Hematopoietic multipotent progenitor cell treated with erythropoietin and hydrocortisone succinate and interleukin-3 and kit ligand, for 6 days (in vitro differentiated cells): Measurements from ENCODE around the gene KANK3.
"Not testable (repeated sequence)": the region's sequence is repeated elsewhere in the genome, so short reads cannot be mapped to it uniquely, and the experiment has no call there.

Experiments
- DNase-seq: peaks from one replicate; pipeline ENCODE4 v3.0.0-alpha.2; 2015

KANK3 gene

DNA sequence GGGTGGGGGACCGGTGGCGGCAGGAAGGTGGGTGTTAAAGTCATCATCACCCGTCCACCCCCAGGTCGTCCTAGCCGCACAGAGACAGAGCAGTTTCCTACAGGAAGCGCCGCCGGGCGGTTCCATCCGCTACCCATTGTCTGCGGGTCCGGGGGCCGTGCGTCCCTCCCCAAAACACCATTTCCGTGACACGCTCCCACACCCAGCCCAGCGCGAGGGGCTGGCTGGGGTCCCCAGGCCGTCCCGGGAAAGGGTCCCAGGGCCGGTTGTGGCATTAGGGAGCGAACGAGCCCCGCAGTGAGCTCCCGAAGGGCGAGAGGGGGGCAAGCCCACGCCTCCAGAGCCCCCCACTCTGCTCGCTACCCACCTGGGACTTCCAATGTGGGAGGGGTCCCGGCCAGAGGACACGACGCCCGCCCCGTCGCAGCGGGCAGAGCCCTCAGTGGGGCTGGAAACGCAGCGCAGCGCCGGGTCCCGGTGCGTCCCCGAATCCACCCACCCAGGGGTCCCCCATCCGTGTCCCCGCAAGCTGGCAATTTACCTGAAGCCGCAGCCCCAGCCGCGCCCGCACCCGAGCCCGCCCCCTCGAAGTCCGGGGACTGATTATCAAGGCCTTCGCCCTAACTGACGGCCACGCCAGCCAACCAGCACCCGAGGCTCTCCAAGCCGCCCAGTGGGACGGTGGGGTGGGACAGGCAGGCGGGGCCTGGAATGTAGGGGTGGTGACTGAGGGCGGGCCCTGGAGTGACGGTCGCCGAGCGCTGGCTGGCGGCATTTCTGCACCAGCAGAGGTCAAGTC is at the start of gene KANK3:
KANK3 (minus strand) TSS at position 579 of the 799 bp plus-strand sequence. CDS start 5,434 bp downstream, outside the sequence.
- DNase-seq, result peak; percentile 97

DNA sequence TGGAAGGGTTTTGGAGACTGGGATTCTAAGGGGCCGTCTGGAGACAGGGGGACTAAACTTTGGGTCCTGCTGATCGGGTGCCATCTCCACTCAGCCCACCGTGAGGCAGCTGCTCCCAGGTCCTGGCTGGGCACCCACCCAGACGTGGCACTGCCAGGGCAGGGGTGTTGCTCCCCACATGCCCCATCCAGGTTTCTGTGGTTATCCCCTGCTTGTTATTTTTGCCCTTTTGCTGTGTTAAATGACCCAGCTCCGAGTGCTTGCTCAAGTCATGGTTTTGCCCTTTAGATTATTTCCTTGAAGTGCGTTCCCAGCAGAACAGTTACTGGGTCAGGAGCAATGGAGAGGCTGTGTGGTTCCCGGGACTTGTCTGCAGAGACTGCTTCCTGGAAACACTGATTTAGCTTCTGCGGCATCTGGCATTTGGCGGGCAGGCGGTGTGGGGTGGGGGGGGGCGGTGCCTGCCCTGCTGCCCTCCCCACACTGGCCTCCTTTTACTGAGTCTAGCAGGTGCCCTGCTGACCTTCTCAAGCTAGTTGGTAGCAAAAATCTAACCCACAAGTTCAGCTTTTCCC is 49.0 kb upstream of the KANK3 start:
- no peak for DNase-seq

DNA sequence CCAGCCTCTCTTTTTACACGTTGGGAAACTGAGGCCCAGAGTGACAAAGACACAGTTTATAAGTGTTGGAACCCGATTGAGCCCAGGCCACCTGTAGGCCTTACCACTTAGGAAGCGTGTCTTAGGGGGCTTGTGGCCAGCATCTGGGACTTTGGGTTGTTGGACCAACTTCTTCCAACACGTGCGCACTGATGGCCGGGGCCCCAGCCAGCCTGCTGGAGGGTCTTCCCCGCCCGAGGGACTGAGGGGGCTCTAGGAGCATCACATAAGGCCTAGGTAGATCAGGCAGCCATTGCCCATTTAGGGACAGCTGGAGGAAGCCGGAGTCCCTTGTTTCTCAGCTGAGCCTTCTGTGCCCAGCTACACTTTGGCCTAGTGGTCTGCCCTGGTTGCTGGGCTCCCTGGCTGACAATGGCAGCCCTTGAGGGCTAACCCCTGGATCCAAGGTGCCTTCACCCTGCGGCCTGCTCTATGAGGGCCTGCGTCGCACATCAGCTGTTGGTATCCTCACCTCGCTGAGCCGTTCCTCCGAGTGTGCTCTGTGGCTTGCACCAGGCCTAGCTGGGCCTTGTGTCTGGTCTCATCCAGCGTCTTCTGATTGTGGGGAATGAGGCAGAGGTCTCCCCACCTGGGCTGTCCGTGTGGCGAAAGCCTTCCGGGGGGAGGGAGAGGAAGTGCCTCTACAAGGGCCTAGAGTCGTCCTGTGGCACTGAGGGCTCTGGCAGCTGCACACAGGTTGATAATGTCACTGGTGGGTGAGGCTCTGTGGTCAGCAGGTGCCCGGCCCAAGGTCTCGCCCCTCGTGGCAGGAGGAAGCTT is 48.3 kb upstream of the KANK3 start:
- DNase-seq, result peak; percentile 37

DNA sequence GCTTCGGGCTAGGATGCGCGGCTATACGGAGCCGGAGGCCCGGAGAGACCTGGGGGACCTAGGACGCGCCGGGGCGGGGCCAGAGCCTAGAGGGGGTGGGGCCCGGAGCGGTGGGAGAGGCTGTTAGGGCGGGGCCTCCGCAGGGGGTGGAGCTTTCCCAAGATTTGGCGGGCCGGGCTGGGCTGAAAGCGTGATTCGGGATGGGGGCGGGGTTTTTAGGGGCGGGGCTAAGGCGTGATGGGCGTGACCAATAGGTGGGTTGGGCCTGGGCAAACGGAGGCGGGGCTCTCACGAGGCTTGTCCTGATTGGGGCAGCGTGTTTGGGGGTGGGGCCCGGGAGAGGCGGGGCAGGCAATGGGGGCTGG is 47.5 kb upstream of the KANK3 start:
- peak; percentile 97 for DNase-seq

DNA sequence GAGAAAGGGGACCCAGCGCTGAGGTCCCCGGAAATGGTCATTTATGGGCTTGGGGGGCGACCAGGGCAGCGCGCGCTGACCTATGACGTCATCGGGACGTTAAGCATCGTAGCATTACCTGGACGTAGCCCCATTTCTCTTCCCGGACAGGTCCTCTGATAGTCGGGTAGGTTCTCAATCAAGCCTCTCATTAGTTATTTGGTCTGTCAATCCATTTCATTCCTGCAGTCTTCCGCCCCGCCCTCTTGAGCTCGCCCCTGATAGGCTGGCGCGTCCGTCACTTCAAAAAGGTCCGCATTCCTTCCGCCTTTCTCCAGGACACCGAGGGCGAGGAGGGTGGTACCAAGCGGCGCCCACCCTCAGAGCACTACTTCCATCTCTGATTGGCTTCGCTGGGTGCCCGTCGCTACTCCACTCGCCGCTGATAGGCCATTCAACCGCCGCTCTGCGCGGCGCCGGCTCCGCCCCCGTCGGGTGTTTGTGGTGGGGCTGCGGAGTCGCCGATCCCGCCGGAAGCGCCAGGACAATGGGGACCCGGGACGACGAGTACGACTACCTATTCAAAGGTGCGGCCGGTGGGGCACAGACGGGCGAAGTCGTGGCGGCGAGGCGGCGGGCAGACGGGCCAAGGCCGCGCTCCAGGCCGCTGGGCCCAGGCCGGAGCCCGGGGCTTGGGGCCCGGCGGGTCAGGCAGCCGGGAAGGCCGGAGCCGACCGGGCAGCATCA is 47.0 kb upstream of the KANK3 start, which contains the start of gene RAB11B:
RAB11B (plus strand) TSS at position 470 of the 726 bp plus-strand sequence; CDS start at position 527, 57 bp downstream.
- DNase-seq, result peak; percentile 100

DNA sequence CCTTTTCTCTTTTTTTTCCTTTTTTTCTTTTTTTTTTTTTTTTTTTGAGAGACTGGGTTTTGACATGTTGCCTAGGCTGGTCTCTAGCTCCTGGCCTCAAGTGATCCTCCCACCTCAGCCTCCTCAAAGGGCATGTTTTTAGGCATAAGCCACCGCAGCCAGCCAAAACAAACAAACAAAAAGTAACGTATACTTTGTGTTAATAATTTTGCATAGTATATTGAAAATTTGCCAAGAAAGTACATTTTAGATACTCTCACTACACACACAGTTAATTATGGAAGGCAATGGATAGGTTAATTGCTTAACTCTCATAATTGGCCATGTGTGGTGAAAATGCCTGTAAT is 45.5 kb upstream of the KANK3 start:
- DNase-seq, result no peak

DNA sequence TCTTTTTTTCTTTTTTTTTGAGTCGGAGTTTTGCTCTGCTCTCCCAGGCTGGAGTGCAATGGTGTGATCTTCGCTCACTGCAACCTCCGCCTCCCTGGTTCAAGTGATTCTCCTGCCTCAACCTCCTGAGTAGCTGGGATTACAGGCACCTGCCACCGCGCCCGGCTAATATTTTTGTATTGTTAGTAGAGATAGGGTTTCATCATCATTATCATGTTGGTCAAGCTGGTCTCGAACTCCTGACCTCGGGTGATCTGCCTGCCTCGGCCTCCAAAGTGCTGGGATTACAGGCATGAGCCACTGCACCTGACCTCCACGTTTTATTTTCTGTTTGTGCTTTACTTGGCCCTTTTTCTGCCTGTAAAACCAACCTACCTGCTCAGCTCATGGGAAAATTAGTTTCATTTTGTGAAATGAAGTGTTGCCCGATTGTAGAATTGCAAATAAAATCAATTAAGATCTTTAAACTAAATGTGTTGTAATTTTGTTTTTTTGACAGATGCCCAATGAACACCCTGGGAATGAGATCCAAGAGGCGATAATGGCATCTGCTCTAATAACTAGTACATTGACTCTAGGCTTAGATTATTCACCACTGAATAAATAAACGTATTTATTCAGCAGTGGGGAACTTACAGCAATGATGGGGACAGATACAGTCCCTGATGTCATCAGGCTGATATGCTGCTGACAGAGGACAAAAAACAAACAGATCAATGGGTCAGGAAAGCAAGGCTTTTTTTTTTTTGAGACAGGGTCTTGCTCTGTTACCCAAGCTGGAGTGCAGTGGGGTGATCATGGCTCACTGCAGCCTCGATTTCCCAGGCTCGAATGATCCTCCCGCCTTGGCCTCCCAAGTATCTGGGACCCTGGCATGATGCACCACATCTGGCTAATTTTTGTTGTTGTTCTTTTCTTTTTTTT is 44.9 kb upstream of the KANK3 start:
- DNase-seq, result no peak

DNA sequence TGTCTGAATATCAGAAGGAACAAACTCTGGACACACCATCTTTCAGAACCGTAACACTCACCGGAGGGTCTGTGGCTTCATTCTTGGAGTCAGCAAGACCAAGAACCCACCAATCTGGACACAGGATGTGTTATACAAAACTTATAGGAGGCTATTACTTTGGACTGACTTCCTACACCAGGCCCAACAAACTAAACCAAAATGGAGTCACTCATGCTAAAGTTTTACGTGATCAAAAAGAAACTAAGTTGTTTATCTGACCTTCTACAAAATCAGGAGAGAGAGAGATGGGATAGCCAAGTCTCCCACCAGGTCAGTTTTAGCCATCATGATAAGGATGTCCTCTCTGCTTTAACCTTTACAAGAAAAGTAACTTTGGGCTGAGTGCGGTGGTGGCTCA is 43.9 kb upstream of the KANK3 start:
- DNase-seq, result no peak

DNA sequence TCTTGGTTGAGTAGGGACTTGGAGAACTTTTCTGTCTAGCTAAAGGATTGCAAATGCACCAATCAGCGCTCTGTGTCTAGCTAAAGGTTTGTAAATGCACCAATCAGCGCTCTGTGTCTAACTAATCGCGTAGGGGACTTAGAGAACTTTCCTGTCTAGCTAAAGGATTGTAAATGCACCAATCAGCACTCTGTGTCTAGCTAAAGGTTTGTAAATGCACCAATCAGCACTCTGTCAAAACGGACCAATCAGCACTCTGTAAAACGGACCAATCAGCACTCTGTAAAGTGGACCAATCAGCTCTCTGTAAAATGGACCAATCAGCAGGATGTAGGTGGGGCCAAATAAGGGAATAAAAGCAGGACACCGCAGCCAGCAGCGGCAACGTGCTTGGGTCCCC is 43.4 kb upstream of the KANK3 start:
- not testable (repeated sequence) for DNase-seq

DNA sequence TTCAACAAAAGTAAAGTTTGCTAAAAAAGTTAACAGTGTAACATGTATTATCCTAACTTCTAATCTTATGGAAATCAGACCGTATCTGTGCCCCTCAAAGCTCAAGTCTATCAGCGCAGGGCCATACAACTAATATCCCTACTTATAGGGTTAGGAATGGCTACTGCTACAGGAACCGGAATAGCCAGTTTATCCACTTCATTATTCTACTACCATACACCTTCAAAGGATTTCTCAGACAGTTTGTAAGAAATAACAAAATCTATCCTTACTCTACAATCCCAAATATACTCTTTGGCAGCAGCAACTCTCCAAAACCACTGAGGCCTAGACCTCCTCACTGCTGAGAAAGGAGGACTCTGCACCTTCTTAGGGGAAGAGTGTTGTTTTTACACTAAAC is 42.5 kb upstream of the KANK3 start:
- not testable (repeated sequence) for DNase-seq

DNA sequence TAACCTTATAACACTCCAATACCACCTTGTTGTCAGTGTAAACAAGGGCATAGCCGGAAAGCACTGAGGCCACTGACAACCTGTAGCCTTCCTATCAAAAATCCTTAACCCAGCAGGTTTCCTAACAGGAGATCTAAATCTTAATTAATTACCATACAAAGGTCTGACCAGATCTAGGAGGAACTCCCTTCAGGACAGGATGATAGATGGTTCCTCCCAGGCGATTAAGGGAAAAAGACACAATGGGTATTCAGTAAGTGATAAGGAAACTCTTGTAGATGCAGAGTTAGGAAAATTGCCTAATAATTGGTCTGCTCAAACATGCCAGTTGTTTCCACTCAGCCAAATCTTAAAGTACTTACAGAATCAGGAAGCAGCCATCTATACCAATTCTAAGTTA is 42.0 kb upstream of the KANK3 start:
- not testable (repeated sequence) for DNase-seq

DNA sequence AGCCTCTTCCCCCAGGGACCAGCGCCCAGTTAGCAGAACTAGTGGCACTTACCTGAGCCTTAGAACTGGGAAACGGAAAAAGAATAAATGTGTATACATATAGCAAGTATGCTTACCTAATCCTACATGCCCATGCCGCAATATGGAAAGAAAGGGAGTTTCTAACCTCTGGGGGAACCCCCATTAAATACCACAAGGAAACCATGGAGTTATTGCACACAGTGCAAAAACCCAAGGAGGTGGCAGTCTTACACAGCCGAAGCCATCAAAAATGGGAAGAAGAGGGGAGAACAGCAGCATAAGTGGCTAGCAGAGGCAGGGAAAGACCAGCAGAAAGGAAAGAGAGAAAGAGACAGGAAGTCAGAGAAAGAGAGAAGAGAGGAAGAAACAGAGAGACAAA is 41.5 kb upstream of the KANK3 start:
- not testable (repeated sequence) for DNase-seq

DNA sequence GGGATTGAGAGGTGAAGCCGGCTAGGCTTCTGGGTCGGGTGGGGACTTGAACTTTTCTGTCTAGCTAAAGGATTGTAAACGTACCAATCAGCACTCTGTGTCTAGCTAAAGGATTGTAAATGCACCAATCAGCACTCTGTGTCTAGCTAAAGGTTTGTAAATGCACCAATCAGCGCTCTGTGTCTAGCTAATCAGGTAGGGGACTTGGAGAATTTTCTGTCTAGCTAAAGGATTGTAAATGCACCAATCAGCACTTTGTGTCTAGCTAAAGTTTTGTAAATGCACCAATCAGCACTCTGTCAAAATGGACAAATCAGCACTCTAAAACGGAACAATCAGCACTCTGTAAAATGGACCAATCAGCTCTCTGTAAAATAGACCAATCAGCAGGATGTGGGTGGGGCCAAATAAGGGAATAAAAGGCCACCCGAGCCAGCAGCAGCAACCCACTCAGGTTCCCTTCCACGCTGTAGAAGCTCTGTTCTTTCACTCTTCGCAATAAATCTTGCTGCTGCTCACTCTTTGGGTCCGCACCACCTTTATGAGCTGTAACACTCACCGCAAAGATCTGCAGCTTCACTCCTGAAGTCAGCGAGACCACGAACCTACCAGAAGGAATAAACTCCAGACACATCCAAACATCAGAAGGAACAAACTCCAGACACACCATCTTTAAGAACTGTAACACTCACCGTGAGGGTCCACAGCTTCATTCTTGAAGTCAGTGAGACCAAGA is 36.3 kb upstream of the KANK3 start:
- not testable (repeated sequence) for DNase-seq

DNA sequence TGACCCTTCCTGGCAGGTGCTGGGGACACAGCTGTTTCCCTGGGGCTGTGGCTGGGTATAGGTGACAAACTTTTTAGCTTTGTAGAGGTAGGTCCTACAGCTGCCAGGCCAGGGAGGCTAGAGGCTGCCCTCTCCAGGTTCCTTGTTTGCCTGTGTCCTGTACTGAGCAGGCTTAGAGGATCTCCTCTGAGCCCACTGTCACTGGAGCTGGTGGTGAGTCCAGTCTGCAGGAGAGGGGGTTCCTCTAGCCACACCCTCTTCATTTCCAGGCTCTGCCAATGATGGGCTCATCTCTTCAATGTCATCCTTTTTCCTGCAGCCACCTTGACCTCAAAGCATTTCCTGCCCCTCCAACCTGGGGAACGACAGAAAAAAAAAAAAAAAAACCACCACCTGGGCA is 34.5 kb upstream of the KANK3 start:
- no peak for DNase-seq

DNA sequence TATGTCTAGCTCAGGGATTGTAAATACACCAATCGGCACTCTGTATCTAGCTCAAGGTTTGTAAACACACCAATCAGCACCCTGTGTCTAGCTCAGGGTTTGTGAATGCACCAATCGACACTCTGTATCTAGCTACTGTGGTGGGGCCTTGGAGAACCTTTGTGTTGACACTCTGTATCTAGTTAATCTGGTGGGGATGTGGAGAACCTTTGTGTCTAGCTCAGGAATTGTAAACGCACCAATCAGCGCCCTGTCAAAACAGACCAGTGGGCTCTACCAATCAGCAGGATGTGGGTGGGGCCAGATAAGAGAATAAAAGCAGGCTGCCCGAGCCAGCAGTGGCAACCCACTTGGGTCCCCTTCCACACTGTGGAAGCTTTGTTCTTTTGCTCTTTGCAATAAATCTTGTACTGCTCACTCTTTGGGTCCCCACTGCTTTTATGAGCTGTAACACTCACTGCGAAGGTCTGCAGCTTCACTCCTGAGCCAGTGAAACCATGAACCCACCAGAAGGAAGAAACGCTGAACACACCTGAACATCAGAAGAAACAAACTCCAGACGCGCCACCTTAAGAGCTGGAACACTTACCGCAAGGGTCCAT is 33.4 kb upstream of the KANK3 start:
- DNase-seq, result not testable (repeated sequence)

DNA sequence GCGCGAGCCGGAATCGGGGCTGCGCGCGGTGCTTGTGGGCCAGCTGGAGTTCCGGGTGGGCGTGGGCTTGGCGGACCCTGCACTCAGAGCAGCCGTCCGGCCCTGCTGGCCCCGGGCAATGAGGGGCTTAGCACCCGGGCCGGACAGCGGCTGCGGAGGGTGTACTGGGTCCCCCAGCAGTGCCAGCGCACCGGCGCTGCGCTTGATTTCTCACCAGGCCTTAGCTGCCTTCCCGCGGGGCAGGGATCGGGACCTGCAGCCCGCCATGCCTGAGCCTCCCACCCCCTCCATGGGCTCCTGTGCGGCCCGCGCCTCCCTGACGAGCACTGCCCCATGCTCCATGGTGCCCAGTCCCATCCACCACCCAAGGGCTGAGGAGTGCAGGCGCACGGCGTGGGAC is 32.7 kb upstream of the KANK3 start:
- DNase-seq, result not testable (repeated sequence)

DNA sequence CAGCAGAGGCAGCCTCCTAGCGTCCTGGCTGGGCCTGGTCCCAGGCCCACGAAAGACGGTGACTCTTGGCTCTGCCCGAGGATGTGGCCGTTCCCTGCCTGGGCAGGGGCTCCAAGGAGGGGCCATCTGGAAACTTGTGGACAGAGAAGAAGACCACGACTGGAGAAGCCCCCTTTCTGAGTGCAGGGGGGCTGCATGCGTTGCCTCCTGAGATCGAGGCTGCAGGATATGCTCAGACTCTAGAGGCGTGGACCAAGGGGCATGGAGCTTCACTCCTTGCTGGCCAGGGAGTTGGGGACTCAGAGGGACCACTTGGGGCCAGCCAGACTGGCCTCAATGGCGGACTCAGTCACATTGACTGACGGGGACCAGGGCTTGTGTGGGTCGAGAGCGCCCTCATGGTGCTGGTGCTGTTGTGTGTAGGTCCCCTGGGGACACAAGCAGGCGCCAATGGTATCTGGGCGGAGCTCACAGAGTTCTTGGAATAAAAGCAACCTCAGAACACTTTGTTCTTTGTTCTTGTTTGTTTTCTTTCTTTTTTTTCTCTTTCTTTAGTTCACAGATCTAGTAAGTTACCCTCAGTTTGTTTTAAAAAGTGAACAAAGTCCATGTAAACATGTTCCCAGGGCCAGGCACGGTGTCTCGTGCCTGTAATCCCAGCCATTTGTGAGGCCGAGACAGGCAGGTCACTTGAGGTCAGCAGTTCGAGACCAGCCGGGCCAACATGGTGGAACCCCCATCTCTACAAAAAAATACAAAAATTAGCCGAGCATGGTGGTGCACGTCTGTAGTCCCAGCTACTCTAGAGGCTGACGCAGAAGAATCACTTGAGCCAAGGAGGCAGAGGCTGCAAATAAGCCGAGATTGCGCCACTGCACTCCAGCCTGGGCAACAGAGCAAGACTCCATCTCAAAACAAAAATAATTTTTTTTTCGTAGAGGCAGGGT is 31.1 kb upstream of the KANK3 start:
- DNase-seq, result peak; percentile 82

DNA sequence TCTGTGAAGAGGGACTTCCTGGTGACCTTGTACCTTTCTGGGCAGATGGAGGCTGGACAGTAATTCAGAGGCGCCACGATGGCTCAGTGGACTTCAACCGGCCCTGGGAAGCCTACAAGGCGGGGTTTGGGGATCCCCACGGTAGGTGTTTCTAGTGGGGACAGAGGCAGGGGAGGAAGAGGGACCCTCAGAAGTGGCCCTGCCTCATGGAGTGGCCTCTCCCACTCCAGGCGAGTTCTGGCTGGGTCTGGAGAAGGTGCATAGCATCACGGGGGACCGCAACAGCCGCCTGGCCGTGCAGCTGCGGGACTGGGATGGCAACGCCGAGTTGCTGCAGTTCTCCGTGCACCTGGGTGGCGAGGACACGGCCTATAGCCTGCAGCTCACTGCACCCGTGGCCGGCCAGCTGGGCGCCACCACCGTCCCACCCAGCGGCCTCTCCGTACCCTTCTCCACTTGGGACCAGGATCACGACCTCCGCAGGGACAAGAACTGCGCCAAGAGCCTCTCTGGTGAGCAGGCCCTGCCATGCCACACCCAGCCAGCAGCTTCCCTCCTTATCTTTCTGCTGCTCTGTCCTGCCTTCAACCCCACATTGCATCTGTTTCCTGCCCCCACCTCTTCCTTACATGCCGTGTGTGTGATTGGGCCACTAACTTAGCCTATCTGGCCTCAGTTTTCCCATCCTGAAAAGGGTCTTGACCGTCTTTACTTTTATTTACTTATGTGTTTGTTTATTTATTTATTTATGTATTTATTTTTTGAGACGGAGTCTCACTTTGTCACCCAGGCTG is 28.1 kb upstream of the KANK3 start:
- peak; percentile 93 for DNase-seq
